A673 (cell line): ENCODE measurements around the gene PIK3AP1. TPM values are rescaled to one million over a fixed set of nuclear protein-coding genes. Genes with fewer than 3 reads are reported as not detected.

ENCODE experiments used
- BruUV-seq: library from RNA; stranded (reverse); fragments of 400-500 nt; replicated peaks from 2 replicates; lab custom pipeline; 2021; lab: Mats Ljungman, UMichigan
- CTCF ChIA-PET: fragments of 300-600 bp; sonication (Branson Sonifier 250); formaldehyde crosslinking; loops from one replicate; lab custom pipeline; 2022; ENCODE audit warnings: antibody characterized with exemption; lab: Charles Lee
- POLR2A ChIA-PET: fragments of 300-600 bp; sonication (Branson Sonifier 250); formaldehyde crosslinking; loops from one replicate; lab custom pipeline; 2022; ENCODE audit warnings: antibody characterized with exemption; ENCODE audit not compliant: low non-redundant PET; lab: Charles Lee
- DNase-seq: peaks from one replicate; pipeline ENCODE4 v3.0.0-alpha.2; 2015; ENCODE audit warnings: low spot score
- H3K27ac ChIP-seq: fragments of 200-600 bp; sonication (generic); 2 replicates; pipeline ENCODE4 v1.5.1; 2016; ENCODE audit warnings: mixed run types, low read depth, mild to moderate bottlenecking, mixed read lengths, antibody characterized with exemption, low read length; ENCODE audit not compliant: poor library complexity, severe bottlenecking
- H3K27me3 ChIP-seq: fragments of 200-600 bp; sonication (generic); replicated peaks from 2 replicates; pipeline ENCODE4 v1.6.1; 2017; ENCODE audit warnings: mixed run types, low read depth, mild to moderate bottlenecking, mixed read lengths, antibody characterized with exemption, low read length; ENCODE audit not compliant: insufficient read depth, poor library complexity
- H3K36me3 ChIP-seq: fragments of 200-600 bp; sonication (generic); 2 replicates; pipeline ENCODE4 v1.6.1; 2016; ENCODE audit warnings: mixed run types, mild to moderate bottlenecking, mixed read lengths, antibody characterized with exemption, low read length; ENCODE audit not compliant: insufficient read depth, poor library complexity, severe bottlenecking
- H3K4me1 ChIP-seq: fragments of 200-600 bp; sonication (generic); 2 replicates; pipeline ENCODE4 v1.6.1; 2017; ENCODE audit warnings: mixed run types, mild to moderate bottlenecking, mixed read lengths, antibody characterized with exemption, low read length; ENCODE audit not compliant: insufficient read depth, poor library complexity, severe bottlenecking
- H3K4me3 ChIP-seq: fragments of 200-600 bp; sonication (generic); 2 replicates; pipeline ENCODE4 v1.5.1; 2016; ENCODE audit warnings: low read depth, mixed run types, mild to moderate bottlenecking, mixed read lengths, low read length; ENCODE audit not compliant: poor library complexity, severe bottlenecking
- H3K9me3 ChIP-seq: fragments of 200-600 bp; sonication (generic); 2 replicates; pipeline ENCODE4 v1.6.1; 2016; ENCODE audit warnings: mixed run types, low read depth, mild to moderate bottlenecking, mixed read lengths, antibody characterized with exemption, low read length; ENCODE audit not compliant: poor library complexity, severe bottlenecking
- CTCF ChIP-seq: fragments of 300-800, 200-600 bp; sonication (generic); conservative IDR thresholded peaks from 2 replicates; pipeline ENCODE4 v1.5.1; 2017; ENCODE audit warnings: low read depth, mild to moderate bottlenecking, antibody characterized with exemption, low read length, moderate library complexity, mixed read lengths
- EZH2 ChIP-seq: fragments of 200-600 bp; sonication (generic); IDR thresholded peaks from 2 replicates; pipeline ENCODE4 v1.6.1; 2017; ENCODE audit warnings: borderline replicate concordance, low read depth, mild to moderate bottlenecking, mixed read lengths, antibody characterized with exemption, low read length; ENCODE audit not compliant: poor library complexity, severe bottlenecking
- intact Hi-C: fragments of 100-400 bp; cut with micrococcal nuclease; formaldehyde crosslinking; loops from one replicate; pipeline ENCODE4 v1.10.0; 2022; ENCODE audit not compliant: unreplicated experiment
- total RNA-seq: library from RNA; stranded (reverse); gene quantifications from 2 replicates; pipeline ENCODE4 v1.2.3, GENCODE V29; 2021

PIK3AP1 gene
- total RNA-seq, 1 experiment from 2014 or later = 0.24 TPM

DNA sequence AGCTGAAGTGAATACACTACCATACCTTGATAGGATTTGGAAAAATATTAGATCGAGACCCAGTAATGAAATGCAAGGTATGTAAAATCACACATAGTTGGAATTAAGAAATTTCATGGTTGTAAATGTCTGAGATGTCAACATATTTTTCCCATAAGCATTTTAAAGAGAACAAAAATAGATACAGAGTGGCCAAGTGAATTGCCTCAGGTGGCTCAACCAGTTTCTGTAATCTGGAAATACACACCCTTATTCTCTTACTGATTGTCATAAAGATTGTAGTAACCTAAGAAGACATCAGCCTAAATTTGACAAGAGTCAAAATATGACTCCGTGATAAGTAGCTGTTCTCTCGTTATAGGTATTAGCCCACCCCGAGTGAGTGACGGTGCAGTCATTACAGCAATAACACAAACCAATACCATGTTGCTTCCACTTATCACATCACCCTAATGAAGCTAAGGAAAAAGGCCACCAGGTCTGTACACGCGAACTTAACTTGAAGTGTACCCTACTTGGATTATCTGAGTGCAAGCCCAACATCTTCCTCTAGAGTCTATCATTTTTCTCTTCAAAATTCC lies 23.4 kb downstream of the PIK3AP1 start:
- intact Hi-C loops = no loop called here
- Histone ChIP-seq H3K9me3 (no peaks in the 10 kb centered on the region), H3K36me3 (no peaks in the 10 kb centered on the region), H3K4me1 (no peaks in the 10 kb centered on the region), H3K27ac (no peak overlapping the region), H3K27me3 (no peaks in the 10 kb centered on the region), H3K4me3 (no peak overlapping the region)
- no peak for TF ChIP-seq CTCF
- TF ChIP-seq EZH2 = no peak
- DNase-seq = no peak
- no TSS peak for BruUV-seq
- CTCF ChIA-PET = interaction anchor here (0.6 kb wide), 1 partner anchor 914 kb away, joined by 3 read pairs; no protein-coding TSS in a partner anchor
- POLR2A ChIA-PET = no interaction called here

DNA sequence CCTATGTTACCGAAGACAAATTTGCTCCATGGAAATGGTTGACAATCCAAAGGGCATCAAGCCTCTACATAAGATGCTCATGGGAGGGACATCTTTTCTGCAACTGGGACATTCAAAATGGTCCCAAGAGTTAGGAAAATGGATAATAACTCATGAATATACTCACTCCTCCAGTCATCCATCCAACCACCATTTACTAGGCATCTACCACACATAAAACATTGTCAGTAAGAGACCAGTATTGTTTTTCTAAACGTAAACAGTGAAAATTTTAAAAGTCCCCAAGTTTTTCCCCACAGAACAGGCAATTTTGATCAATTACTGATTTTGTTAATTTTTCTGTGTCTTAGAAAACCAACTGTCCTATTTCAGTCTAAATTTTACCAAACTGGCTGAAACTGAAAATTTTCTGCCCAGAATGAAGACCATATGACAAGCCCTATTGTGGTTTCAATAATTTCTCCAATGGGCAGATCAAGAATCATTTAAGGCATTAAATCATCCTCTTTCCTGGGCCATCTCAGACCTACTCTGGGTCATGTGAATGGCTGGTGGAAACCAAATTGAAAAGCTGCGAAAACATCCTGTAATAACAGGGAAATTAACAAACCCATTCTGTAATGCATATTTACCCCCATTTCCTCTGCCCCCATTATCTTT lies 24.2 kb downstream of the PIK3AP1 start:
- DNase-seq = no peak
- H3K9me3 ChIP-seq = no peaks in the 10 kb centered on the region
- H3K27ac ChIP-seq = no peak overlapping the region
- intact Hi-C loops = no loop called here
- H3K36me3 ChIP-seq = no peaks in the 10 kb centered on the region
- CTCF ChIA-PET = interaction anchor here (0.6 kb wide), 1 partner anchor 915 kb away, joined by 3 read pairs; no protein-coding TSS in a partner anchor
- H3K4me1 ChIP-seq = no peaks in the 10 kb centered on the region
- BruUV-seq = no TSS peak
- POLR2A ChIA-PET = no interaction called here
- H3K4me3 ChIP-seq = no peak overlapping the region
- no peaks in the 10 kb centered on the region for H3K27me3 ChIP-seq
- TF ChIP-seq CTCF = no peak
- no peak for TF ChIP-seq EZH2

GRCh38 chr10:96695366-96695765 lies 24.9 kb downstream of the PIK3AP1 start:
- intact Hi-C loops = no loop called here
- Histone ChIP-seq H3K36me3 (no peaks in the 10 kb centered on the region), H3K4me3 (no peak overlapping the region), H3K27me3 (no peaks in the 10 kb centered on the region), H3K27ac (no peak overlapping the region), H3K9me3 (no peaks in the 10 kb centered on the region), H3K4me1 (no peaks in the 10 kb centered on the region)
- no peak for DNase-seq
- ChIA-PET CTCF (no interaction called here), POLR2A (no interaction called here)
- no peak for TF ChIP-seq CTCF
- no peak for TF ChIP-seq EZH2
- no TSS peak for BruUV-seq
